Measurements from ENCODE around the gene AJAP1. TPM values are rescaled to one million over a fixed set of nuclear protein-coding genes. Genes with fewer than 3 reads are reported as not detected.

Gene AJAP1
- total RNA-seq, 2 donors from 2014 or later, result not detected

DNA sequence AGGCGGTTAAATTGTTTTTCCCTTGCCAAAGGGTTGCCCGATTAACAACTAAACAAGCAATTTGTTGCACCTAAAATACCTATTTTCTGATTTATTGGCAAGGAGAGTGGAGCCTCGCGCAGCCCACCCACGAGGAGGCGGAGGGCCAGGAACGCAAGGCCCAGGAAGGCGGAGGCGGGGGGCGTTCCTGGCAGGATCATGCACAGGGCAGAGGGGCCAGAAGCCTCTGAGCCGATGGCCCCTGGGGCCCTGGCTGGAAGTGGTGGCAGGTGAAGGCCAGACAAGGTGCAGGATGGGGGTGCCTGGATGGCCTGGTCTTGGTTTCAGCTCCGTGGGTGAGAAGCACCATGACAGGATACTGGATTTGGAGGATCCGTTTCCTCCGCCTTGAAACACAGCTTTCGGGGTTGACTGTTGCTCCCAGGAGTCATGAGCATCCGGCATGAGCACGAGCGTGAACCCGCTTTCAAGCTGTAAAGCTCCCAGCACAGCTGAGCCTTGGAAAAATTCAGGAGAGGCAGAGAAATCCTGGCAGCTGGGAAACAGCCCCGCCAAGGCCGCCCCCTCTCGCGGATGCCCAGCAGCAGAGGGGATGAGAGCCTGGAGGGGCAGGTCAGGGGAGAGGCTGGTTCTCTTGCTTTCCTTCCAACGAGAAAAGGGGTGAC lies 35.0 kb downstream of the AJAP1 start:
- no peak for ATAC-seq
- no peak overlapping the region for H3K4me3 Mint-ChIP-seq
- no peaks in the 10 kb centered on the region for H3K4me1 Mint-ChIP-seq (ENCODE audit: low read depth in 2 of 2)
- H3K27ac Mint-ChIP-seq, result no peak overlapping the region
- peaks cover 2 to 12% of the 10 kb centered on the region in 2 donors for H3K27me3 Mint-ChIP-seq
- DNase-seq (ENCODE audit: low spot score), result no peak
- H3K9me3 Mint-ChIP-seq, result no peaks in the 10 kb centered on the region
- no peaks in the 10 kb centered on the region for H3K36me3 Mint-ChIP-seq

GRCh38 chr1:4689941-4690635 lies 35.7 kb downstream of the AJAP1 start:
- no peaks in the 10 kb centered on the region for H3K9me3 Mint-ChIP-seq
- no peaks in the 10 kb centered on the region for H3K36me3 Mint-ChIP-seq
- H3K27me3 Mint-ChIP-seq, result peaks cover 2 to 12% of the 10 kb centered on the region in 2 donors
- no peak overlapping the region for H3K4me3 Mint-ChIP-seq
- no peak for ATAC-seq
- no peak overlapping the region for H3K27ac Mint-ChIP-seq
- DNase-seq (ENCODE audit: low spot score), result no peak
- H3K4me1 Mint-ChIP-seq (ENCODE audit: low read depth in 2 of 2), result no peaks in the 10 kb centered on the region

DNA sequence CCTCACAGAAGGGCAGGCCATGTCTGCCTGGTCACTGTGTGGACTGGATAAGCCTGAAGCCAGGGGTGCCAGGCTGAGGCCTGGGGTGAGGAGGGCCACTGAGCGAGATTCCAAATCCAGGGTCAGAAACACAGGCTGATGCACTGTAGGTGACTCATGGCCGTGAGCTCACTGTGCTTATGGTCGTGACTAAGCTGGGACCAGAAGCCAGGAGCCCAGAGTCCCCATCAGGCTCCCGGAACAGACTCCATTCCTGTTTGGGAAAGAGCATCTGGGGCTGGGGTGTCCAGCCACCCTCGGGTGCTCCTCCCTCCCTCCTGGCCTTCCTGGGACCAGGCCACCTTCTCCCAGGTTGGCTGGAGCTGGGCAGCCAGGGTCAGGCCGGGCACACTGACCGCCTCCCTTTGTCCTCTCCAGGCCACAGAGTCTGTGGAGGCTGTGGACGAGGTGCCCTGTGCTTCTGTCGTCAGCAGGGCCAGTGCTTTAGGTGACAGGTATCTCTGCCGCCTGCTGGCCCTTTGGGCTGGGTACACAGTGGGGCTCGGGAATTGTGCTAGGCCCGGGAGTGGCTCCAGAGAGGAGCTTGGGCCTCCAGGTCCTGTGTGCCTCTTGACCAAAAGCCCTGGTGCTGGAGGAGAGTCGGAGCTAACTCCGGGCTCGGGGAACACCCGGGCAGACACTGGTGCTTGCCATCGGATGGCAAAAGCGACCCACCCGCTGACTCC lies 36.7 kb downstream of the AJAP1 start:
- peaks cover 2 to 12% of the 10 kb centered on the region in 2 donors for H3K27me3 Mint-ChIP-seq
- H3K9me3 Mint-ChIP-seq, result no peaks in the 10 kb centered on the region
- no peaks in the 10 kb centered on the region for H3K4me1 Mint-ChIP-seq (ENCODE audit: low read depth in 2 of 2)
- H3K4me3 Mint-ChIP-seq, result no peak overlapping the region
- ATAC-seq, result no peak
- H3K36me3 Mint-ChIP-seq, result no peaks in the 10 kb centered on the region
- H3K27ac Mint-ChIP-seq, result no peak overlapping the region
- no peak for DNase-seq (ENCODE audit: low spot score)

GRCh38 chr1:4691766-4692405 lies 37.5 kb downstream of the AJAP1 start:
- Mint-ChIP-seq H3K27ac (no peak overlapping the region), H3K36me3 (no peaks in the 10 kb centered on the region), H3K4me1 (ENCODE audit: low read depth in 2 of 2) (no peaks in the 10 kb centered on the region), H3K4me3 (no peak overlapping the region), H3K27me3 (peaks cover 0 to 5% of the 10 kb centered on the region in 2 donors), H3K9me3 (no peaks in the 10 kb centered on the region)
- no peak for DNase-seq (ENCODE audit: low spot score)
- no peak for ATAC-seq

DNA sequence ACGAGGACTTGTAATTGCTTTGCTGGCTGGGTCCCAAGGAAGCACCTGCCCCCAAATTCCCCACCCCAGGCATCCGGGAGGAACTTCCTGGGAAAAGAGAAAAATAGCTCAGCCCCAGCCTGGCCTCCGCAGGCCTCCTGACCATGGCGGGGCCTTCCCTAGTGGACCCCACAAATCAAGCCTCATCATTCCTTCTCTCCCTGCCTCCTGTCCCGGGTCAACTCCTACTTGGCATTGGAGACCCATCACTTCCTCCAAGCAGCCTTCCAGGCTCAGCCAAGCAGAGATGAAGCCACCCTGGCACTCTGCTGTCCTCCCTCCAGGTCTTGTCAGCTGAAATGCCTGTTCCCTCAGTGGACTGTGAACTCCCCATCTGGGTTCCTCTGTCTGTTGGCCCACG lies 38.0 kb downstream of the AJAP1 start:
- H3K27me3 Mint-ChIP-seq, result no peaks in the 10 kb centered on the region
- no peaks in the 10 kb centered on the region for H3K36me3 Mint-ChIP-seq
- no peaks in the 10 kb centered on the region for H3K9me3 Mint-ChIP-seq
- no peak overlapping the region for H3K4me3 Mint-ChIP-seq
- ATAC-seq (no peak), DNase-seq (ENCODE audit: low spot score) (no peak)
- H3K27ac Mint-ChIP-seq, result no peak overlapping the region
- no peaks in the 10 kb centered on the region for H3K4me1 Mint-ChIP-seq (ENCODE audit: low read depth in 2 of 2)

- H3K27ac Mint-ChIP-seq, result no peak overlapping the region
- H3K4me3 Mint-ChIP-seq, result no peak overlapping the region
- no peaks in the 10 kb centered on the region for H3K27me3 Mint-ChIP-seq
- no peak for DNase-seq (ENCODE audit: low spot score)
- no peak for ATAC-seq
- no peaks in the 10 kb centered on the region for H3K9me3 Mint-ChIP-seq
- H3K36me3 Mint-ChIP-seq, result no peaks in the 10 kb centered on the region
- no peaks in the 10 kb centered on the region for H3K4me1 Mint-ChIP-seq (ENCODE audit: low read depth in 2 of 2)
These were observed 38.9 kb downstream of the AJAP1 start for GRCh38 chr1:4693331-4693730.

GRCh38 chr1:4693891-4694290 lies 39.5 kb downstream of the AJAP1 start:
- DNase-seq (ENCODE audit: low spot score) (no peak), ATAC-seq (no peak)
- Mint-ChIP-seq H3K36me3 (no peaks in the 10 kb centered on the region), H3K27ac (no peak overlapping the region), H3K4me1 (ENCODE audit: low read depth in 2 of 2) (no peaks in the 10 kb centered on the region), H3K9me3 (no peaks in the 10 kb centered on the region), H3K27me3 (no peaks in the 10 kb centered on the region), H3K4me3 (no peak overlapping the region)

- Mint-ChIP-seq H3K4me3 (no peak overlapping the region), H3K36me3 (no peaks in the 10 kb centered on the region), H3K27me3 (no peaks in the 10 kb centered on the region), H3K27ac (no peak overlapping the region), H3K9me3 (no peaks in the 10 kb centered on the region), H3K4me1 (ENCODE audit: low read depth in 2 of 2) (no peaks in the 10 kb centered on the region)
- no peak for ATAC-seq
- no peak for DNase-seq (ENCODE audit: low spot score)
These were observed 40.1 kb downstream of the AJAP1 start for GRCh38 chr1:4694492-4694891.

- H3K4me3 Mint-ChIP-seq, result no peak overlapping the region
- no peak for DNase-seq (ENCODE audit: low spot score)
- no peaks in the 10 kb centered on the region for H3K9me3 Mint-ChIP-seq
- H3K36me3 Mint-ChIP-seq, result no peaks in the 10 kb centered on the region
- no peak for ATAC-seq
- H3K4me1 Mint-ChIP-seq (ENCODE audit: low read depth in 2 of 2), result no peaks in the 10 kb centered on the region
- H3K27me3 Mint-ChIP-seq, result no peaks in the 10 kb centered on the region
- no peak overlapping the region for H3K27ac Mint-ChIP-seq
These were observed 40.8 kb downstream of the AJAP1 start for GRCh38 chr1:4695241-4695640.

DNA sequence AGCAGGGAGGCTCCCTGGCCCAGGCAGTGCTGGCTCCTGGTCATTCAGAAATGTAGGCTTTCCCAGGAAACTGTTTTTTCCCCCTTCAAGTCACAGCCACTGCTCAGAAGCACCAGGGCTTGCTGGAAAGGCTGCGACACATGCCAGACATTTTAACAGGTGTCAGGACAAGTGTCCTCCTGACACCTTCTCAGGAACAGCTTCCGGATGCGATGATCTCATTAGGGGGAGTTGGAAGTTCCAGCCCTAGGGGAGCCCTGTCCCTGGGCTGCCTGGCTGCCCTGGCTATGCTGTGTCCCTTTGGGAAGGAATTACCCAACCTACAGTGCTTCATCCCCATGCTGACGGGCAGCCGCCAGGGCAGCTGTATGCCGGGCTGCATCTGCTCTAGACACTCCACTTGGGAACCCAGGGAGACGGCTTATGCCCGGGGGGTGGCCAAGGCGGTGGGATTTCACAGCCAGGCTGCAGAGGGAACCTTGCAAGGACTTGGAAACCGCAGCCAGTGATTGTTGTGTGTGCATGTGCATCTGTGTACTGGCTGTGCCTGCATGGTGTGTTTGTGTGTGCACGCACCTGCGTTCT lies 41.8 kb downstream of the AJAP1 start:
- H3K27me3 Mint-ChIP-seq, result no peaks in the 10 kb centered on the region
- no peak overlapping the region for H3K27ac Mint-ChIP-seq
- no peak overlapping the region for H3K4me3 Mint-ChIP-seq
- ATAC-seq (no peak), DNase-seq (ENCODE audit: low spot score) (no peak)
- H3K36me3 Mint-ChIP-seq, result no peaks in the 10 kb centered on the region
- no peaks in the 10 kb centered on the region for H3K4me1 Mint-ChIP-seq (ENCODE audit: low read depth in 2 of 2)
- H3K9me3 Mint-ChIP-seq, result no peaks in the 10 kb centered on the region

GRCh38 chr1:4696753-4697152 lies 42.3 kb downstream of the AJAP1 start:
- Mint-ChIP-seq H3K27ac (no peak overlapping the region), H3K4me1 (ENCODE audit: low read depth in 2 of 2) (no peaks in the 10 kb centered on the region), H3K27me3 (no peaks in the 10 kb centered on the region), H3K36me3 (no peaks in the 10 kb centered on the region), H3K4me3 (no peak overlapping the region), H3K9me3 (no peaks in the 10 kb centered on the region)
- DNase-seq (ENCODE audit: low spot score) (no peak), ATAC-seq (no peak)

- H3K27ac Mint-ChIP-seq, result no peak overlapping the region
- no peak for ATAC-seq
- H3K4me1 Mint-ChIP-seq (ENCODE audit: low read depth in 2 of 2), result no peaks in the 10 kb centered on the region
These were observed 43.4 kb downstream of the AJAP1 start for GRCh38 chr1:4697801-4698200.

GRCh38 chr1:4698911-4699310 lies 44.5 kb downstream of the AJAP1 start:
- DNase-seq (ENCODE audit: low spot score), result no peak
- ATAC-seq, result no peak
- no peaks in the 10 kb centered on the region for H3K36me3 Mint-ChIP-seq
- H3K9me3 Mint-ChIP-seq, result no peaks in the 10 kb centered on the region
- H3K4me1 Mint-ChIP-seq (ENCODE audit: low read depth in 2 of 2), result no peaks in the 10 kb centered on the region
- H3K27ac Mint-ChIP-seq, result no peak overlapping the region
- peaks cover 0 to 3% of the 10 kb centered on the region in 2 donors for H3K27me3 Mint-ChIP-seq
- H3K4me3 Mint-ChIP-seq, result no peak overlapping the region

More at GRCh38 chr1:4697801-4698200, 43.4 kb downstream of the AJAP1 start:
- H3K27me3 Mint-ChIP-seq, result no peaks in the 10 kb centered on the region
- H3K9me3 Mint-ChIP-seq, result no peaks in the 10 kb centered on the region
- no peaks in the 10 kb centered on the region for H3K36me3 Mint-ChIP-seq
- DNase-seq (ENCODE audit: low spot score), result no peak
- no peak overlapping the region for H3K4me3 Mint-ChIP-seq

Data from natural killer cell treated with Interleukin-12 subunit alpha and Interleukin-12 subunit beta and Interleukin-15 and Interleukin-18, amount 100 ng/mL, for 72 hours (primary cell).